GM18951 (cell line): ENCODE results near the gene SEC24D.

ENCODE experiments used
- POLR2A ChIP-seq: IDR thresholded peaks from 4 replicates; pipeline ENCODE4 v1.6.1; 2011; ENCODE audit warnings: mild to moderate bottlenecking; ENCODE audit not compliant: insufficient read length, insufficient read depth; ENCODE audit errors: extremely low read depth
- in situ Hi-C: fragments of 300-500 bp; cut with MboI; formaldehyde crosslinking; loops from one replicate; pipeline ENCODE4 v1.12.0; 2022; ENCODE audit warnings: low sequenced_read_pairs, mixed read lengths, inconsistent platforms; ENCODE audit not compliant: unreplicated experiment

The SEC24D gene

DNA sequence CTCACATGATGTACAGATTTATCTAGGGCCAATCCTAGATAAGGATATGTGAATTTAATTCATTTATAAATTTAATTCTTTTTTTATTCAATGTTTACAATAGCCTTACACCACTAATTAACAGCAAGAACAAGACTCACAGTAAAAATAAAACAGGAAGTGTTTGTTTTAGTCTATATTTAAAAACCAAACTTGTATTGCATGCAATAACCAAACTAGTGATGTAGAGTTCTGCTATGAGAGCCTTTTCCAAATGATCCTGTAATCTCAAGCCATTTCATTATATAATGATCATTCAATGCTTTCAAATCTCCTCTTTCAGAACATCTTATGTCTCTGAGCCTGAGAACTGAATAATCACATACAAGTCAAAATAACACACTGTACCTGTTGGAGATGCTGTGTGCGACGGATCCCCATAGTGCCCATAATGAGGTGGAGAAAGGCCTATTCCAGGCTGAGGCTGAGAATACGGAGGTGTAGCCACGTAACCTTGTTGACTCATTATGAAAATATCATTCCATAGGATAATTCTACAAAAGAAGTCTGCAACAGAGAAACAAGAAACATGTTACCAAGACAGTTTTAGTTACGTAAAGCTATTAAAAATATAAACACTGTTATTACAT is 2.6 kb downstream of the SEC24D start:
- in situ Hi-C loops, result no loop called here
- TF ChIP-seq POLR2A, result no peak

DNA sequence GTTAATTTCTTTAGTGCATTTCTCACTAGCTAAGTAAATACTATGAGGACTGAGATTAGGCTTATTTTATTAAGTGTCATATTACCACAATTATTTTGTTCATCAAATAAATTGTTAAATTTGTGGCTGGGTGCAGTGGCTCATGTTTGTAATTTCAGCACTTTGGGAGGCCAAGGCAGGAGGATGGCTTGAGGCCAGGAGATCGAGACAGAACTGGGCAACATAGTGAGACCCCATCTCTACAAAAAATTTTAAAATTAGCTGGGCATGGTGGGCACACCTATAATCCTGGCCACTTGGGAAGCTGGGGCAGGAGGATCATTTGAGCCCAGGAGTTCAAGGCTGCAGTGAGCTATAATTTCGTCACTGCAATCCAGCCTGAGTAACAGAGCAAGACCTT is 6.8 kb downstream of the SEC24D start:
- in situ Hi-C loops, result no loop called here
- TF ChIP-seq POLR2A, result no peak

DNA sequence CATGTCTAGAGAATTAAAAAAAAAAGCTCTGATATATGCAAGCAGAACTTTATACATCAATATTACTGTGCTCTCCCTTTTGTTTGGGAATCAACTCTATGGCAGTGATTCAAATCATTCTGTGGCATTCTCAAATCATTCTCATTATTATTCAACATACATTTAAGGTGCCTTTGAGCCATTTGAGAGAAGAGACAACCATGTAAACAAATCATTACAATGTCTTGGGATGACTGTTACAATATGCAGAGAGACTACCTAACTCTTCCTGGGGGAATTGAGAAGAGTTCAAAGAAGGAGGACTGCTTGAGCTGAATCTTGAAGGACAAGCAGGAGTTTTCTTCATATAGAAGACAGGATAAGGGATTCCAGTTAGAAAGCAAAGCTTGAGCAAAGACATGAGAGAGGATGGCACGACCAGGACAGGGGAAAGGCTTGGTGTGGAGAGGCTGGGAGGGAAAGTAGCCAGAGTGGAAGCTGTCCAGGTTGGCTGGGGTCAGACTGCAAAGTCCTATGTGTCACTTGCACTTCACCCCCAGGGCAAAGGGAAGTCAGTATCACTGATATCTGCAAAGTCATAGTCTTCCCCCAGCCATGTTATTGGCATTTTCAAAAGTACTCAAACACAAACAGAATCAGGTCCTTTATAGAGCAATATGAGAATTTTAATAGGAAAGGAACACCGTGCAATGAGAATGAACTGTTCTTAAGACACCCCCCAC is 9.0 kb downstream of the SEC24D start:
- in situ Hi-C loops, result no loop called here
- TF ChIP-seq POLR2A, result no peak

DNA sequence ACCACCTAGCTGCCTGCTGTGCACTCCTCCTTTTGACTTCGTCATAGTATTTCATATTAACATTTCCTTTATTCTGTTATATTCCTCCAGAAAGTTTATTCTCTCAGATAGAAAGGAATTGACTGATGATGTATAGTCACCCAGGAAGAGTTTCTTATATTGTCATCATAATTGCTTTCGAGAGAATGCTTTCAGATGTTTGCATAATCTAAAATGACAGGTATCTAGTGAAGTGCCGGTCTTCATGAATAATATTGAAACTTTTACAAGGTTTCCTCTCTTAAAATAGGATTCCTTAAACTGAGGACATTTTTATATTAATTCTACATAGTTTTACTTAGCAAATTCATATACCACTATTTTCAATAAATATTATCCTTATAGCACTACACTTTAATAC is 10.1 kb downstream of the SEC24D start:
- TF ChIP-seq POLR2A, result no peak
- in situ Hi-C loops, result no loop called here

DNA sequence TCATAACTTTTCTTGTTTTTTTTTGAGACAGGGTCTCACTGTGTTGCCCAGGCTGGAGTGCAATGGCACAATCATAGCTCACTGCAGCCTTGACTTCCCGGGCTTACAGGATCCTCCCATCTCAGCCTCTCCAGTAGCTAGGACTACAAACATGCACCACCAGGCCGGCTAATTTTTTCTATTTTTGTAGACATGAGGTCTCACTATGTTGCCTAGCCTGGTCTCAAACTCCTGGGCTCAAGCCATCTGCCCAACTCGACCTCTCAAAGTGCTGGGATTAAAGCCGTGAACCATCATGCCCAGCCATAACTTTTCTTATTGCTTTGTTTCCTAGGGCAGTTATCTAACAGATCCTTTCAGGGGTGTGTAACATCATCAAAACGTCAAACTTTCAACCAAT is 11.8 kb downstream of the SEC24D start:
- in situ Hi-C loops, result no loop called here
- TF ChIP-seq POLR2A, result no peak

DNA sequence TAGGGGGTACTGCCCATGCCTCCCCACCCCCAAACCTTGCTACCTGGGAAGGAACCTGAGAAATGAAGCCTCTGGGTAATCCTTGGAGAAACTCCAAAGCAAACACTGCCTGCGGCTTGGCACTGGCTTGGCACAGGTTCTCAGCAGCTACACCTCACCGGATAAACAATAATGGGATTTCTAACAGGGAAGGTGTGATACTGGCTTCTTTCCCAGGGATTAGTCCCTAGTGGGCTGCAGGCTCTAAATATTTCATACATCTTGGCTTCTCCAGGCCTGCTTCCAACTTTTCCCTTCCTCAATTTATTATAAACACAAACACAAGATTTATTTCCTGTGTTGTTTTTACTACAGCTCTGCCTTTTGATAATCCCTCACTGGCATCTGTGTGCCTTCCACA is 12.5 kb downstream of the SEC24D start:
- no peak for TF ChIP-seq POLR2A
- in situ Hi-C loops, result no loop called here

DNA sequence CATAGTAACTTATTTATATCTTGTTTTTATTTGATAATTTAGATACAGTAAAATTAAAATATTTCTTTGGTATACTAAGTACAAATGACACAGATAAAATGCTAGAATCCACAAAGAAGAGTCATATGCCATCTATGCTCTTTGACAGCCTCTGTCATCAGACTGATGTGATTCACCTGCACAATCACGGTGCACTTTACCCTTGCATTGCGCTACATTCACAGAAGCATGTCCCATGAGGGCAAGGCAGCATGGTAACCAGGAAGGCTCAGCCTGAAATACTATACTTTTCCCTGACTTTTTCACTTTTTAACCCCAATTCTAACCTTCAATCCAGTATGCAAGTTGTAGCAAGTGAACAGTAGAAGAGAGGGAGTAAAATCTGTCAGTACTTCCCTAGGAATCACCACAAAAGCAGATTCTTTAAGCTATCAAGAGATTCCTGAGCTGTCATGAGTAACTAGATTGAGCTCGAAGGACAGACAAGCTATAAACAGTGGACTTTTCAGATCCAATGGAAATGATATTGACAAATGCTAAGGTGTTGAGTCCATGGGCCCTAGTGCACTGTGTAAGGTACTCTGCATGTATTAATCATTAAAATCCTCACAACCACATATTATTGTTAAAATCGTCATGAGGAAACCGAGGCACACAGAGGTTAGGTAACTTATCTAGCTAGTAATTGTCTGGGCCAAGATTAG is 14.2 kb downstream of the SEC24D start:
- in situ Hi-C loops, result no loop called here
- no peak for TF ChIP-seq POLR2A

DNA sequence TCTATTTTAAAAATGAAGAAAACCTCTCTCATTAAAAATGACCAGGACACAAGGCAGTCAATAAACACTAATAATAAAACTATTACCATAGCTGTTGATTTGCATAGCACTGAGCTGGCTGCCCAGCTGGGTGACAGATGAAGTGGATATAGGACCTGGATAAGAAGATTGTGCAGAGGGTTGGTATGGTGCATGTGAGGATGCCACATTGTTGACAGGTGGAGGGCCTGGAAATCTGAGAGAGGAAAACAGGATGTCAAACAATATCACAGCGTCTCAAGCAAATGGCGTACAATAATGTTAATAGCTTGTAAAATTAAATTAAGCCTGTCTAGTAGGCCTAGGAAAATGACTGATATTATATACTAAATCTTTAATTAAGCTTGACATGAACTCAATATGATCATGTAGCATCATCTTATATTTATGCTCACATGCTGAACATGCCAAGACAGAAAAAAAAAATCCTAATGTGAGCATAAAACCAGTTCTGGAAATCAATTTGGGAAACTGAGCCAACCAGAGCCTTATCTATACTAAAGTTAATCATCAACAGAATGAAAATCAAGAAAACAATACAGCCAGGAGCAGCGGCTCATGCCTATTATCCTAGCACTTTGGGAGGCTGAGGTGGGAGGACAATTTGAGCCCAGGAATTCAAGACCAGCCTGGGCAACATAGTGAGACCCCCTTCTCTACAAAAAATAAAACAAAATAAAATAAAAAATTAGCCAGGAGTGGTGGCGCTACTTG is 18.6 kb downstream of the SEC24D start:
- in situ Hi-C loops, result no loop called here
- no peak for TF ChIP-seq POLR2A

DNA sequence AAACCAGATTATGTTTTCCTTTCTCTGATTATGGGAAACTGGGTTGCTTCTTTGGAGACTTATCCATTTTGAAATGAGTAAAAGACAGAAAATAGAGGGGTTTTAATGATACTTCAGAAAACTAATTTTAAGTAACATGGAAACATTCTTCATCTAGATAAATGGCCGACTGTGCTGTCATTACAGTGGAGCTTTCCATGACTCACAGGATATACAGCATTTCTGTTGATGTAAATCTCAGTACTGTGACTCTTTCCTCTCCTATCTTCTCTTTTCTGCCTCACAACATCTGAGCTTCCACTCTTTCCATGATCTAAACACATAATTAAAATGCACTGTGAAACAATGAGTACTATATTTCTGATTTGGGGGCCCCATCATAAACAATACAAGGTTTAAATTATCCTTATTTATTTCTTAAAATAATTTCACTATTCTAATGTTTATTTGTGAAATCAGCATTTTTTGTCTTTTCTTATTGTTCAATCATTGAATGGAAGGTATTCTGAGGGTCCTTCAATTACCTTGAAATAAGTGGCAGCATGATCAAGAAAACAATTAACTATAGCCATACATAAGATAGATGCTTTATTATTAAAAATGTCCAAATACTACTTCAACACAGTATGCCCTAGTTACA is 19.3 kb downstream of the SEC24D start:
- no peak for TF ChIP-seq POLR2A
- in situ Hi-C loops, result no loop called here

DNA sequence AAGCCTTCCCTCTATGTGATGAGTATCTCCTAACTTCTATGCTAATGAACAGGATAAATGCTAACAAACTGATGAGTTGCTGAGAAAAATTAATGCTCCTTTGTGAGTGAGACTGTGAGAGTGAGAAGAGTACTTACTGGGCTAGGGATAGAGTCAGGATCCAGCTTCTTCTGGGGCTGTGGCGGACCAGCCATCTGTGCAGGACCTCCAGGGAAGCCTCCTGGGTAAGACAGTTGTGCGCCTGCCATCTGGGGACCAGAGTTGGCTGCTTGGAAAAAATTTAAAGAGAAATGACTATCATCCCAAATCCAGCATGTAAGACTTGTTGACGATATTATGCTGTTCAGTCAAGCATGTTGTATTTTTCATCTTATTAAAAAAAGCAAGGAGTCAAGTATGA is 21.0 kb downstream of the SEC24D start:
- in situ Hi-C loops, result no loop called here
- TF ChIP-seq POLR2A, result no peak

DNA sequence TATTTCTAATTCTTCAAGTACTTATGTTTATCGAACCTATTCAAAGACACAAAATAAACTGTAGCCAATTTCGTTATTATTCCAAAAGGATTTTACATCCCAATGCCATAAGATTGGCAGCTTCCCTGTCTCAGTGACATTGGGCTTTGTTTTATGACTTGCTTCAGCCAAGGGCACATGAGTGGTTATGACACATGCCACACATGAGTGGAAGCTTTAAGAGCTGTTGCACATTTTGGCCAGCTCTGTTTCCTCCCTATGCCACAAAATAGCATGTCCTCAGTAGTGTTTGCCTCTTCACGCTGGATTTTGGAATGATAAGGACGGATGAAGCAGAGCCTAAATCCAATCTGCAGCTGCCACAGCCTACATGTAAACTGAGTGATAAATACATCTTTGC is 21.9 kb downstream of the SEC24D start:
- TF ChIP-seq POLR2A, result no peak
- in situ Hi-C loops, result no loop called here

DNA sequence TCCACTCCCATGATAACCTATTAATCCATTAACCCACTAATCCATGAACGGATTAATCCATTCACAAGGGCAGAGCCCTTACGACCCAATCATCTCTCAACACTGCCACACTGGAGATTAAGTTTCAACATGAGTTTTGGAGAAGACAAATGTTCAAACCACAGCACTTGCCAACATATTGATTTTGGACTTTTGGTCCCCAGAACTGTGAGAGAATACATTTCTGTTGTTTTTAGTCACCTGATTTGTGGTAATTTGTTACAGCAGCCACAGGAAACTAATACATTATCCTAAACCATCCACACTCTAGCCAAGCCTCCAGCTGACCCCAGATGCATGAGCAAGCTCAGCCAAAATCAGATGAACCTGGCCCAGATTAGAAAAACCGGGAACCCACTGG is 22.4 kb downstream of the SEC24D start:
- in situ Hi-C loops, result no loop called here
- TF ChIP-seq POLR2A, result no peak

DNA sequence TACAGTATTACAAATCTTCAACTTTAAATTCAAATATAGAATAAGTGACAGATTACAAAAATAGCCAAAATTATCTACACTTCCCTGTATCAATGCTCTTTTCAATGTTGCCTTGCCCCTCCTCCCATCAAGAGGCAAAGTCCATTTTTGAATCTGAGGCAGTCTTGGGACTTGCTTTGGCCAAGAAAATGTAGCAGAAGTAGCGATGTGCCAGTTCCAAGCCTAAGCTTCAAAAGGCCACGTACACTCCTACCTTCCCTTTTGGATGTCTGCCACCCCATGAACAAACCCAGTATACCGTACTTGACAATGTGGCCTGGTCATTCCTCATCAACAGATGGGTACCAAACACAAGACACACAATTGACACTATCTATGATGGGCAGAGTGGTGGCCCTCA is 24.1 kb downstream of the SEC24D start:
- no peak for TF ChIP-seq POLR2A
- in situ Hi-C loops, result no loop called here
